Spleen (tissue), 7 donors: ENCODE data around the gene ARR3.

ENCODE experiments used
- CTCF ChIP-seq, 11 experiments: fragments of 200-600 bp in 7 of 11; fragments of 450-650 bp in 4 of 11; sonication (generic) in 4 of 11; IDR thresholded peaks in 8 of 11; conservative IDR thresholded peaks in 3 of 11; 1 replicate in 7 of 11; 2 replicates in 4 of 11; pipeline versions ENCODE4 v1.4.0 to v1.8.0; 2016 to 2021; ENCODE audit warnings: antibody characterized with exemption in 11 of 11, inconsistent platforms in 4 of 11, mild to moderate bottlenecking in 1 of 11
- POLR2A ChIP-seq, 3 donors: fragments of 450-650 bp; IDR thresholded peaks; one replicate each; pipeline ENCODE4 v1.5.1; 2017; ENCODE audit warnings: antibody characterized with exemption in 3 of 3, mild to moderate bottlenecking in 1 of 3
- POLR2AphosphoS5 ChIP-seq, 3 donors: sonication (generic); formaldehyde crosslinking; IDR thresholded peaks; one replicate each; pipeline ENCODE4 v1.5.1; 2017; ENCODE audit warnings: antibody characterized with exemption in 3 of 3
- donor health status: DM: no; HTN: no; CAD: no; lungs with moderate emphysema.
- donor health status: DM: no; HTN: no; CAD: no.
- donor health status: DM: no; HTN: no; CAD: no.

DNA sequence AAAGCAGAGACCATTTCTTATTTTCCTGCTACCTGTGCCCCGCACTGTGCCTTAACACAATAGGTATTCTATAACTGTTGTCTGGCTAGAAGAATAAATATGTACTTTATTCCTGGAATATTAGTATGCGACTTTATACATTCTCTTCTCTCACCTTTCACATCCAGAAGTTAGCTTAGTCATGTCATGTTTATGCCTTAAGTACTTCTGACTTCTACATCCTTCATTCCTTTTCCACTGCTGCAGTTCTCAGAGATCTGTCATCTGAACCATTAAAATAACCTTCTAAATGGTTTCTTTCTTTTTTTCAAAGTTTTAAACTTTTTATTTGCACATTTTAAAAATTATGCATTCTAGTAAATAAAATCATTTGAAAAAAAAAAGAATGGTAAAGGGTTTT lies 56.2 kb downstream of the ARR3 start:
- TF ChIP-seq CTCF (IDR thresholded peaks at IDR 0.05 in 8 of 11, conservative IDR thresholded peaks at IDR 0.05 in 3 of 11) (no peak), POLR2A (IDR thresholded peaks at IDR 0.05) (no peak), POLR2AphosphoS5 (IDR thresholded peaks at IDR 0.05) (no peak)
